Measurements from ENCODE around the gene OSBPL10.
"Not testable (repeated sequence)": the region's sequence is repeated elsewhere in the genome, so short reads cannot be mapped to it uniquely, and the experiment has no call there.

OSBPL10 gene

GRCh38 chr3:31714495-31715280 is 266.4 kb downstream of the OSBPL10 start:
- in situ Hi-C loops (cut with MboI; ENCODE audit: low sequenced_read_pairs) = no loop called here

DNA sequence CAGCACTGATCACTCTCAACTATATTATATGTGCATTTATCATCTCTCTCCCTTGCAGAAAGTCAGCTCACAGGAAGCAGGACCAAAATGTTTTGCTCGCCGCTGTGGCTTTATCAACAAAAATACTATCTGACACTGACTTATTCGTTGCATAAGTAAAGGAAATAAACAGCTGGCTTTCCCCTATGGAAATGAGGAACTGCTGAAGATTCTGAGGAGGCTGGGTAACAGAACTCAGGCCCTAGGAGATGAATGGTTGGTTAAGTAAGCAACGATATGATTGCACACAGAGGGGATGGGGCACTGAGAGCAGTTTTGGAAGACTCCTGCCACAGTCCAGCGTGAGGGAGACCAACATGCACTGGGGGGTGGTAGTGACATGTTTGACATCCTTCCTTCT is 267.2 kb downstream of the OSBPL10 start:
- in situ Hi-C loops (cut with MboI; ENCODE audit: low sequenced_read_pairs) = no loop called here

- in situ Hi-C loops (cut with MboI; ENCODE audit: low sequenced_read_pairs) = no loop called here
Observed at GRCh38 chr3:31710123-31710803, 270.8 kb downstream of the OSBPL10 start.

GRCh38 chr3:31709526-31709925 is 271.5 kb downstream of the OSBPL10 start:
- in situ Hi-C loops (cut with MboI; ENCODE audit: low sequenced_read_pairs) = no loop called here

- in situ Hi-C loops (cut with MboI; ENCODE audit: low sequenced_read_pairs) = no loop called here
Observed at GRCh38 chr3:31709005-31709404, 272.1 kb downstream of the OSBPL10 start.

- in situ Hi-C loops (cut with MboI; ENCODE audit: low sequenced_read_pairs) = no loop called here
Observed at GRCh38 chr3:31707286-31707685, 273.8 kb downstream of the OSBPL10 start.

DNA sequence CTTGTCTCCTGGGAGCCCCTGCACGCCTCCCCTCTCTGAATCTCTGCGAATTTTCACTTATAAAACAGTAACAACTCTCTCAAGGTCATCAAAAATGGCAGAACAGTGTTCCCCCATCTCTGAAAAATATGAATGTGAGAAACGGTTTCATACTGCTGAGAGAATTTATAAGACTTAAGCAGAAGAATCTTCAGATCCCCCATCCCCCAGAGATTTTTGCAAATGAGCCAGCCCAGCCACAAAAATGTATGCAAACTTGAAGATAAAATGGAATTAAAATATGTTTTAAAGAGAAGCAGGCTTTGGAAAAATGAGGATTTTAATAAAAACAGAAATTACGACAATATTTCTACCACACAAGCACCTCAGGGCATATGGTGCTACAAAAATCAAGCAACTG is 275.3 kb downstream of the OSBPL10 start:
- in situ Hi-C loops (cut with MboI; ENCODE audit: low sequenced_read_pairs) = no loop called here

DNA sequence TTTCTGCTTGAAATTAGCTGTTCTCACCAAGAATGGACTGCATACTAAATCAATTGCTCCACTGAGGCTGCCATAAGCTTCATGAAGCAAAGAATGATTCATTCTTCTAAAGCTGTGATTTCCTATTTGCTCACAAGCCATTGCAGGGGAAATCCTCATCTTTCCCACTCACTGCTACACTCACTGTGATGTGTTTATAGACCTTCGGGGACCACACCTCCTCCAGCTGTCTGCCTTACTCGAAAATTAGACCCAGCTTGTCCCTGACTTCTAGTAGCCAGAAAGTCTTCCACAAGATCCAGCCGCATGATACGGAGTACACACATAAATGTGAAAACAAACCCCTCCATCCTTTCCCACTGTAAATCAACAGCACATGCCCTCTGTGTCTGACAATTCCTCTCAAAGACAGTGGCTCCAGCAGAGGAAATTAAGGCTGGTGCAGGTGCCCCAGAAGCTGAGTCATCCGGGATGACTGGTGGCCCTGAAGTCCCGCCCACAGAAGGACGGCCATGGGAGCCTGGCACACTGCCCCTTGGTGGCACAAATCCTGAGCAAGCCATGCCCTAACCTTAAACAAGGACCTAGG is 276.4 kb downstream of the OSBPL10 start:
- in situ Hi-C loops (cut with MboI; ENCODE audit: low sequenced_read_pairs) = no loop called here

DNA sequence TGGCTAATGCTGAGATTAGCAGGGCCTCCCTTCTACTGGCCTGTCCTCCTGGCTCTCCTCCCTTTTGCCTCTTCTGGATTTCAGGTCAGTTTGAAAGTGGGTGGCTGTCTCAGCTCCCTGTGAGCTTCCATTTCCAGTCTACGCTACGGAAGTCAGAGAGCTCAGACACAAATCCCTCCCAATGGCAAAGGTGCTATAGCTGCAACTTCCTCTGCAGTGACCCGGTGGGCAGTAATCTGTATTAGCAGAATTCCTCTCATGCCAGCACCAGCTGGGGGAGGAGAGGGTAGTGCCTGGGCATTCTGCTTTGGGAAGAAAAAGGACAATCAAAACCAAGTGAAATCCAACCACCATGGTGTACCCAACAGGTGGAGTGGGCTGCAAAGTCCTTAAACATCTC is 276.9 kb downstream of the OSBPL10 start:
- in situ Hi-C loops (cut with MboI; ENCODE audit: low sequenced_read_pairs) = no loop called here

DNA sequence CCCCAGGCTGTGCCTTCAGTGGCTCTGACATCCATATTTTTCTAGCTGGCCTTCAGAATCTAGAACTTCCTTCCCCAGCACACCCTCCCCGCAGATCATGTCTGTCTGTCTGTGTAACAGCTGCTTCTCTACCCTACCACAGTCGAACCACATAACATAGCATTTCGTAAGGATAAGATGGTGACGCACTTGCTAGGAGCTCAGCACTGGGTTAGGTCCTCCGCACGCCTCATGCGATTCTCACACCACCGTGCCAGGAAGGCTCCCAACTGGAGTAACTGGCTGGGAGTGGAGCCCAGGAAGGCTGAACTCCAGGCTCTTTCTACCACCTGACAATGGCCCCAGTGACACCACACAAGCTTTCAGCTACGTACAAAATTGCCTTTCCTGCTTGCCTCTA is 279.8 kb downstream of the OSBPL10 start:
- in situ Hi-C loops (cut with MboI; ENCODE audit: low sequenced_read_pairs) = no loop called here

GRCh38 chr3:31699309-31699953 is 281.6 kb downstream of the OSBPL10 start:
- in situ Hi-C loops (cut with MboI; ENCODE audit: low sequenced_read_pairs) = no loop called here

GRCh38 chr3:31696815-31697548 is 284.1 kb downstream of the OSBPL10 start:
- in situ Hi-C loops (cut with MboI; ENCODE audit: low sequenced_read_pairs) = no loop called here

GRCh38 chr3:31696009-31696297 is 285.1 kb downstream of the OSBPL10 start:
- in situ Hi-C loops (cut with MboI; ENCODE audit: low sequenced_read_pairs) = no loop called here

DNA sequence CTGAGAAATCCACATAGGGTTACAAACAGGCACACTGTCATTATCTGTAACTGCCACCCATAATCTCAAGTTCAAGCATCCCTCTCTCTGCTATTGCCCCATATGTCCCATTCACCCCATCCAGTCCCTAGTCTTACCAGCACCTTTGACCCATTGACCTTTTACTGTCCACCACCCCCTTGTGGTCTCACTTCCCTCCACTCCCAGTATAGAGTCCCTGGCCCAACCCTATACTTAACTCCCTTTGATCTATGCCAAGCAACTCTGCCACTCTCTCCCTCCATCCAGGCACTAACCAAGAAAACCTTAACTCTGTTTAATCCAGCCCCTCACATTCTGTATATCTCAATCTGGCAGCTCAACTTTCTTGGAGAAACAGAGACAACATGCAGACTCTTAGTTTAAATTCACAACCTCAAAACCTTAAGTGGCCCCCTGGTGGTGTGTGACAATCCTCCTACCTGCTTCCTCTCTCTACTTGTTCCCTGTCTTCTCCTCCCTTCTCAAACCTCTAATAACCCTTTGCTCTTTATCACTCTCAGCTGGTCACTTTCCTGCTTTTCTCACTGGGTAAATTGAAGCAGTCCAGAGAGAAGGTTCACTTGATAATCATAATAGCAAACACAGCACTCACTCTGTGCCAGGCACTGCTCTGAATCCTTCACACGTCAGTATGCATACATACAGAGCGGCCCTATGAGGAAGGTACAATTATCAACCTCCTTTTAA is 285.6 kb downstream of the OSBPL10 start:
- in situ Hi-C loops (cut with MboI; ENCODE audit: low sequenced_read_pairs) = no loop called here

GRCh38 chr3:31693346-31693745 is 287.7 kb downstream of the OSBPL10 start:
- in situ Hi-C loops (cut with MboI; ENCODE audit: low sequenced_read_pairs) = no loop called here

DNA sequence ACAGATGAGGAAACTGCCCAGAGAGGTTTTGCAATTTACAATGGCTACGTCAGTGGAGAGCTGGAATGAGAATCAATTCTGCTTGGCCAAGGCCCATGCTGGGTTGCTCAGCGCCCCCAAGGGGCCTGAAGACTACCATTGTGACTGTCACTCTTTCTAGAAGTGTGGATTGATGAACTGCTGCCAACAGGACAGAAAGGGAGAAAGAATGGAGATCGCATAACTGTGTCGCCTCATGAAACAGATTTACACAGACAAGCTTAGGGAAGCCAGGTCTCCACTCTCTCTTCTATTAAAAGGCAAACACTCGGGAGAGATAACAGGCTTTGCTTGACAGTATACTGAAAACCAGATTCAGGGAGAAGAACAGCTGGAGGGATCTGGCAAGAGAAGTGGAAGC is 288.3 kb downstream of the OSBPL10 start:
- in situ Hi-C loops (cut with MboI; ENCODE audit: low sequenced_read_pairs) = no loop called here

GRCh38 chr3:31690771-31691170 is 290.3 kb downstream of the OSBPL10 start:
- in situ Hi-C loops (cut with MboI; ENCODE audit: low sequenced_read_pairs) = no loop called here

- in situ Hi-C loops (cut with MboI; ENCODE audit: low sequenced_read_pairs) = not testable (repeated sequence)
Observed at GRCh38 chr3:31689523-31689922, 291.5 kb downstream of the OSBPL10 start.

GRCh38 chr3:31688984-31689383 is 292.1 kb downstream of the OSBPL10 start:
- in situ Hi-C loops (cut with MboI; ENCODE audit: low sequenced_read_pairs) = no loop called here

DNA sequence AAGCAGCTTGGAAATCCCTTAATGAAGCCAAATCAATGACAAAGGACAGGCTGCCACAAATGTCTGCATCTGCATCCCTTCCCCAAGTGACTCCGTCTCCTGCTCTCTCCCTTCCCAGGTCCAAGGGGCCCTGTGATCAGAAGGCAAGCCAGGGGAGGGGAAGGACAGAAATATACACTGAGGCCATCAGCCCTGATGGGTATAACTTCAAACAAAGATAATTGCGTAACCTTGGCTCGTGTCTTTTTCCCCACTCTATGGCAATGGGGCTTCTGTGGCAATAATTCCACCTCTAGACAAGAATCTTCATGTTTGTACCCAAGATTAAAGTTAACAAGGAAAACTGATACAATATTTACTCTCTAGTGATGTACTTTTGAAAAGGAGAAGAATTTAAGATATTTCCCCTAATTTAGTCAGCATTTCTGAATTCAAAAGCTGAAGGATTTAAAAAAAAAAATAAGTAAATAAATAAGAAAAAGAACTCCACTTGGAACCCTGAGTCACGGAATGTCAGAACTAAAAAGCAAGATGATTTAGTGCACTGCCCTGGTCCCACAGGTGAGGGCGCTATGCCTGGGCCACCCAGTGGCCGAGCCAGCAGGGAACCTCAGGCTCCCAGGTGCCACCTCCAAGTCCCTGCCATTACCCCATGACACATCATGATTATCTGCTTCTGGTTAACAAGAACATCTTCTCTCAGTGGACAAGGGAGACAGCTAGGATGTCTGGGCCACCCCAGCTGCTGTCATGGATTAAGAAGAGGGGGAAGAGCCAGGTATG is 293.9 kb downstream of the OSBPL10 start:
- in situ Hi-C loops (cut with MboI; ENCODE audit: low sequenced_read_pairs) = no loop called here

Measured in HL-60/S4 treated with retinoic acid at 250 ng/mL for 4 days and 3 days (cell line).